Esophagus squamous epithelium (tissue), 4 donors: Measurements from ENCODE around the gene RASGRF2.

ENCODE experiments used
- POLR2A ChIP-seq, 4 donors: fragments of 450-650 bp; IDR thresholded peaks; one replicate each; pipeline ENCODE4 v1.6.1; 2017; ENCODE audit warnings: antibody characterized with exemption in 4 of 4, mild to moderate bottlenecking in 4 of 4, moderate library complexity in 3 of 4
- TF ChIP-seq, protein P1 (sequence below), 6 experiments: fragments of 450-650 bp in 4 of 6; fragments of 200-600 bp in 2 of 6; sonication (generic) in 2 of 6; IDR thresholded peaks; one replicate each; pipeline ENCODE4 v1.5.1; 2016 to 2019; ENCODE audit warnings: antibody characterized with exemption in 6 of 6, mild to moderate bottlenecking in 4 of 6, moderate library complexity in 4 of 6

DNA sequence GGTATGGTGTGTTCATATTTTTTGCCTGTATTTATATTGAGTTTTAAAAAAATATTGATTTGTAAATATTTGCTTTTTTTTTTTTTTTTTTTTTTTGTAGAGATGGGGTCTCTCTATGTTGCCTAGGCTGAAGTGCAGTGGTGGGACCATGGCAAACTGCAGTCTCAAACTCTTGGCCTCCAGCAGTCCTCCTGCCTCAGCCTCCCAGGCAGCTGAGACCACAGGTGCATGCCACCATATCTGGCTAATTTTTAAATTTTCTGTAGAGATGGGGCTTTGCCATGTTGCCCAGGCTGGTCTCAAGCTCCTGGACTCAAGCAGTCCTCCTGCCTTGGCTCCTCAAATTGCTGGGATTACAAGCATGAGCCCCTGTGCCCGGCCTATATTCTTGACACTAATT lies 78.3 kb downstream of the RASGRF2 start:
- no peak for TF ChIP-seq POLR2A (IDR thresholded peaks at IDR 0.05)
- TF ChIP-seq, protein P1, sequence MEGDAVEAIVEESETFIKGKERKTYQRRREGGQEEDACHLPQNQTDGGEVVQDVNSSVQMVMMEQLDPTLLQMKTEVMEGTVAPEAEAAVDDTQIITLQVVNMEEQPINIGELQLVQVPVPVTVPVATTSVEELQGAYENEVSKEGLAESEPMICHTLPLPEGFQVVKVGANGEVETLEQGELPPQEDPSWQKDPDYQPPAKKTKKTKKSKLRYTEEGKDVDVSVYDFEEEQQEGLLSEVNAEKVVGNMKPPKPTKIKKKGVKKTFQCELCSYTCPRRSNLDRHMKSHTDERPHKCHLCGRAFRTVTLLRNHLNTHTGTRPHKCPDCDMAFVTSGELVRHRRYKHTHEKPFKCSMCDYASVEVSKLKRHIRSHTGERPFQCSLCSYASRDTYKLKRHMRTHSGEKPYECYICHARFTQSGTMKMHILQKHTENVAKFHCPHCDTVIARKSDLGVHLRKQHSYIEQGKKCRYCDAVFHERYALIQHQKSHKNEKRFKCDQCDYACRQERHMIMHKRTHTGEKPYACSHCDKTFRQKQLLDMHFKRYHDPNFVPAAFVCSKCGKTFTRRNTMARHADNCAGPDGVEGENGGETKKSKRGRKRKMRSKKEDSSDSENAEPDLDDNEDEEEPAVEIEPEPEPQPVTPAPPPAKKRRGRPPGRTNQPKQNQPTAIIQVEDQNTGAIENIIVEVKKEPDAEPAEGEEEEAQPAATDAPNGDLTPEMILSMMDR (IDR thresholded peaks at IDR 0.05) = no peak
